Breast epithelium (tissue), 3 donors: ENCODE data around the gene TPD52L2.

Experiments
- CTCF ChIP-seq, 3 donors: fragments of 450-650 bp; IDR thresholded peaks; one replicate each; pipeline ENCODE4 v1.5.1; 2016 to 2017; ENCODE audit warnings: antibody characterized with exemption in 3 of 3, mild to moderate bottlenecking in 3 of 3, moderate library complexity in 3 of 3
- POLR2A ChIP-seq: fragments of 450-650 bp; IDR thresholded peaks from one replicate; pipeline ENCODE4 v1.6.1; 2016; ENCODE audit warnings: antibody characterized with exemption, mild to moderate bottlenecking, moderate library complexity
- POLR2AphosphoS5 ChIP-seq, 3 donors: sonication (generic); formaldehyde crosslinking; IDR thresholded peaks; one replicate each; pipeline ENCODE4 v1.6.1; 2017; ENCODE audit warnings: antibody characterized with exemption in 3 of 3

- TF ChIP-seq CTCF (IDR thresholded peaks at IDR 0.05), result no peak
- no peak for TF ChIP-seq POLR2A
- TF ChIP-seq POLR2AphosphoS5 (IDR thresholded peaks at IDR 0.05), result no peak
Observed at GRCh38 chr20:63878899-63879663, 14.0 kb downstream of the TPD52L2 start.
